ENCODE data around the gene ZFP57.

The ZFP57 gene

GRCh38 chr6:29624520-29624961, 56.4 kb downstream of the ZFP57 start:
- Histone ChIP-seq H3K4me1 (no peaks in the 10 kb centered on the region), H3K27me3 (ENCODE audit: control insufficient read depth, insufficient read depth, low read length) (no peaks in the 10 kb centered on the region), H3K79me2 (no peaks in the 10 kb centered on the region), H3K27ac (no peak overlapping the region), H3K4me3 (ENCODE audit: low read depth, low read length) (no peak overlapping the region), H3K4me2 (ENCODE audit: low read length) (no peak overlapping the region), H3K36me3 (ENCODE audit: control insufficient read depth, insufficient read depth, low read length) (no peaks in the 10 kb centered on the region), H3K9ac (no peak overlapping the region), H3K9me3 (ENCODE audit: control insufficient read depth, low read length) (no peaks in the 10 kb centered on the region), H2AFZ (no peak overlapping the region)
- TF ChIP-seq CTCF (IDR thresholded peaks at IDR 0.05) = no peak
